HT-29 (cell line): ENCODE measurements around the gene KIF14. TPM values are rescaled to one million over a fixed set of nuclear protein-coding genes. Genes with fewer than 3 reads are reported as not detected.

Experiments
- DNase-seq: peaks from one replicate; pipeline ENCODE4 v3.0.0-alpha.2; 2015; ENCODE audit warnings: low spot score
- total RNA-seq: library from RNA; depleted of rRNA; stranded (reverse); fragments of >200 nt; shearing (Covaris generic); gene quantifications from 2 replicates; pipeline ENCODE4 v1.2.3, GENCODE V29; 2014; rRNA removed

KIF14 gene
- total RNA-seq = 5.6 and 6.2 TPM in 2 replicates

GRCh38 chr1:200620273-200621131 is at the start of gene KIF14:
Gene KIF14, minus strand, starts transcription at chr1:200620751. Its CDS starts 2,028 bp downstream, at chr1:200618723.
- peak; percentile 91 for DNase-seq

- DNase-seq = peak; percentile 96
Observed at GRCh38 chr1:200669314-200670241, 49.0 kb upstream of the KIF14 start, which contains the start of gene DDX59. Gene DDX59, minus strand, starts transcription at chr1:200669907. Its CDS starts 3,167 bp downstream, at chr1:200666740.

- DNase-seq = peak; percentile 19
Observed at GRCh38 chr1:200668514-200669313, 48.2 kb upstream of the KIF14 start.

GRCh38 chr1:200666309-200666708 is 45.8 kb upstream of the KIF14 start:
- no peak for DNase-seq

- no peak for DNase-seq
Observed at GRCh38 chr1:200665861-200666260, 45.3 kb upstream of the KIF14 start.

GRCh38 chr1:200660719-200661118 is 40.2 kb upstream of the KIF14 start:
- DNase-seq = no peak

GRCh38 chr1:200659269-200659668 is 38.7 kb upstream of the KIF14 start:
- no peak for DNase-seq

- no peak for DNase-seq
Observed at GRCh38 chr1:200658037-200658818, 37.7 kb upstream of the KIF14 start.

- DNase-seq = no peak
Observed at GRCh38 chr1:200654660-200655059, 34.1 kb upstream of the KIF14 start.

- no peak for DNase-seq
Observed at GRCh38 chr1:200653022-200653462, 32.5 kb upstream of the KIF14 start.

- no peak for DNase-seq
Observed at GRCh38 chr1:200652378-200652777, 31.8 kb upstream of the KIF14 start.

- no peak for DNase-seq
Observed at GRCh38 chr1:200646515-200646914, 26.0 kb upstream of the KIF14 start.

GRCh38 chr1:200644021-200644420 is 23.5 kb upstream of the KIF14 start:
- DNase-seq = no peak

- DNase-seq = no peak
Observed at GRCh38 chr1:200642481-200642880, 21.9 kb upstream of the KIF14 start.

GRCh38 chr1:200640963-200641401 is 20.4 kb upstream of the KIF14 start:
- DNase-seq = no peak

- DNase-seq = no peak
Observed at GRCh38 chr1:200640373-200640962, 19.9 kb upstream of the KIF14 start.

GRCh38 chr1:200638073-200638472 is 17.5 kb upstream of the KIF14 start:
- peak; percentile 10 for DNase-seq

GRCh38 chr1:200636681-200637080 is 16.1 kb upstream of the KIF14 start:
- DNase-seq = no peak

GRCh38 chr1:200634261-200635122 is 13.9 kb upstream of the KIF14 start:
- no peak for DNase-seq
